Muscle layer of colon (tissue), 2 donors: ENCODE data around the gene VSTM4.

Experiments used
- H3K27ac ChIP-seq: one replicate; pipeline ENCODE4 v1.7.0; 2013; ENCODE audit warnings: low read depth, mild to moderate bottlenecking, low read length, moderate library complexity
- H3K27me3 ChIP-seq, 2 donors: one replicate each; pipeline ENCODE4 v1.7.0; 2013; ENCODE audit warnings: low read length in 2 of 2, mild to moderate bottlenecking in 2 of 2; ENCODE audit not compliant: insufficient read depth in 2 of 2, control insufficient read depth in 1 of 2
- H3K36me3 ChIP-seq: one replicate; pipeline ENCODE4 v1.7.0; 2013; ENCODE audit warnings: mild to moderate bottlenecking, low read length; ENCODE audit not compliant: insufficient read depth
- H3K4me1 ChIP-seq: one replicate; pipeline ENCODE4 v1.7.0; 2013; ENCODE audit warnings: mild to moderate bottlenecking, low read length; ENCODE audit not compliant: insufficient read depth
- H3K4me3 ChIP-seq, 2 donors: one replicate each; pipeline ENCODE4 v1.7.0; 2013; ENCODE audit warnings: low read length in 2 of 2, low read depth in 1 of 2, mild to moderate bottlenecking in 1 of 2, moderate library complexity in 1 of 2
- H3K9ac ChIP-seq: one replicate; pipeline ENCODE4 v1.7.0; 2013; ENCODE audit warnings: low read length
- H3K9me3 ChIP-seq: one replicate; pipeline ENCODE4 v1.7.0; 2013; ENCODE audit warnings: mild to moderate bottlenecking, low read length
- donor health status: abdominal sarcoma.
- donor health status: Adenocarcinoma of cecum.

The VSTM4 gene

DNA sequence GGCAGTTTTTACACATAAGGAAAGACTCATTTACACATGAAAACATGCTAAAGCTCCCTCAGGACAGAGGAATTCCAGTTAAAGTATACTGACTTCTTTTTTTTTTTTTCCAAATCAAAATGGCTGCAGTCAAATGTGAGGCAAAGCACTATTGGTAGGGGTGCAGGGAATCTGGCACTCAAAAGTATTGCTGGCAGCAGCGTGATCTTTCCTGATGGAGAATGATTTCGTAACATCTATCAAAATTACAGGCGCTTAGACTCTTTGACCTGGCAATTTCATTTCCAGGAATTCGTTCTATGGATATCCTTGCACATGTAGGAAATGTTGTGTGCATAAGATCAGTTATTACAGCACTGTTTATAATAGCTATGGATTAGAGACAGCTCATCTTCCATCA, 65.7 kb downstream of the VSTM4 start:
- no peaks in the 10 kb centered on the region for H3K27me3 ChIP-seq
- no peaks in the 10 kb centered on the region for H3K36me3 ChIP-seq
- no peak overlapping the region for H3K4me3 ChIP-seq
- H3K9me3 ChIP-seq: no peaks in the 10 kb centered on the region
- H3K4me1 ChIP-seq: peaks cover 5% of the 10 kb centered on the region
- no peak overlapping the region for H3K27ac ChIP-seq
- no peak overlapping the region for H3K9ac ChIP-seq

- no peak overlapping the region for H3K9ac ChIP-seq
- H3K27ac ChIP-seq: no peak overlapping the region
- no peaks in the 10 kb centered on the region for H3K4me1 ChIP-seq
- H3K27me3 ChIP-seq: no peaks in the 10 kb centered on the region
- H3K36me3 ChIP-seq: no peaks in the 10 kb centered on the region
- no peaks in the 10 kb centered on the region for H3K9me3 ChIP-seq
- H3K4me3 ChIP-seq: no peak overlapping the region
Measured at GRCh38 chr10:49047128-49047639, 68.1 kb downstream of the VSTM4 start.

- Histone ChIP-seq H3K9me3 (no peaks in the 10 kb centered on the region), H3K27ac (no peak overlapping the region), H3K4me1 (no peaks in the 10 kb centered on the region), H3K27me3 (no peaks in the 10 kb centered on the region), H3K9ac (no peak overlapping the region), H3K4me3 (no peak overlapping the region), H3K36me3 (no peaks in the 10 kb centered on the region)
Measured at GRCh38 chr10:49044293-49045193, 70.8 kb downstream of the VSTM4 start.

DNA sequence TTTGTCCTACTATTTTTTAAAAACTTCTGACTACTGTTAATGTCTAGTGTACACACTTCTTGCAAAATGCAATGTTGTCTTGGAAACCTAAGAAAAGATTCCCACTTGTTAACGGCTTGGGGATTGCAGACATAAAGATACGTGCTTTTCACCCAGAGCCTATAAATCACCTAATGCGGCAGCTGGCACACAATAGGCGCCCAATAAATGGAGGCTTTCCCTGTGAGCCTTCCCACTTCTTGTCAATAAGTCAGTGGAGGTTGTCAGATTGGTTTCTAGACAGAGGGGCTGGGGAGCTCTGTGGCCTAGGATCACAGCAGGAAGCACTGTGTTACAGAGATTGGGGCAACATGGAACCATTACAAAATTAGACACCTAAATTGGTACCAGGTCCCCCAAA, 74.7 kb downstream of the VSTM4 start:
- Histone ChIP-seq H3K36me3 (no peaks in the 10 kb centered on the region), H3K4me3 (no peak overlapping the region), H3K27me3 (no peaks in the 10 kb centered on the region), H3K9me3 (no peaks in the 10 kb centered on the region), H3K4me1 (no peaks in the 10 kb centered on the region), H3K27ac (no peak overlapping the region), H3K9ac (no peak overlapping the region)

DNA sequence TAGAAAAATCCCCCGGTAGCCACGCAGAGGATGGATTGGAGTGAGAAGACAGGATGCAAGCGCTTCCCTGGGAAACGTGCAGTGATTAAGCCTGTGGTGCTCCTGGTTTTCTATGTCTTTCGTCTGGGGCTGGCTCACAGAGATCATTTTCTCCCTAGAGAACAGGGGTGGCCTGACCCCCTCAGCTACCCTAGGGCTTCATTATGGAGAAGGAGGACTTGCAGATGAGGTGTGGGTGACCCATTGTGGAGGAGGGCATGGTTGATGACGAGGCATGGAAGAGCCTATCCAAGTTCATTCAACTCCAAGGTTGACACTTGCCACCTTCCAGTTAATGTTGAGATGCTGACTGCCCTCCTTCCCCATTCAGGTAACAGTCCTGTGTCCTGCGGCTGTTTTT, 75.9 kb downstream of the VSTM4 start:
- Histone ChIP-seq H3K9ac (no peak overlapping the region), H3K27me3 (no peaks in the 10 kb centered on the region), H3K27ac (no peak overlapping the region), H3K4me3 (no peak overlapping the region), H3K36me3 (no peaks in the 10 kb centered on the region), H3K4me1 (no peaks in the 10 kb centered on the region), H3K9me3 (no peaks in the 10 kb centered on the region)

DNA sequence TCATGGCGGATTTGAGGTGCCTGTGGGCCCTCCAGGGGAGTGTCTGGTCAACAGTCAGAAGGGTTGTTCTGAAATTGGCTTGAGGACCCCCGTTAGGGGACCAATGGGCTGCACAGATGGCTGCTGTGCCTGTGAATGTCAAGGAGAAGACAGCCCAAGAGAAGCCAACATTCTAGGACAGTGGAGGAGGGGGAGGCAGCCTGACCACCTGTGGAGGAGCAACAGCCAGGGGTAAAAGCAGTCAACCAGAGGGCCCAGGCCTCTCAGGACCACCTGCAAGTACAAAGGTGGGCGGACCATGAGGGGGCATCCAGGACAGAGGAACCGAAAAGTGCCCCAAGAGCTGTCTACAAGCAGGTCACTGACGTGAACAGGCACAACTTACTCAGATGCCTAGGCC, 76.6 kb downstream of the VSTM4 start:
- Histone ChIP-seq H3K27ac (no peak overlapping the region), H3K36me3 (no peaks in the 10 kb centered on the region), H3K4me1 (no peaks in the 10 kb centered on the region), H3K9ac (no peak overlapping the region), H3K4me3 (no peak overlapping the region), H3K27me3 (no peaks in the 10 kb centered on the region), H3K9me3 (no peaks in the 10 kb centered on the region)

- Histone ChIP-seq H3K27me3 (no peaks in the 10 kb centered on the region), H3K9ac (no peak overlapping the region), H3K4me1 (no peaks in the 10 kb centered on the region), H3K9me3 (no peaks in the 10 kb centered on the region), H3K27ac (no peak overlapping the region), H3K36me3 (no peaks in the 10 kb centered on the region), H3K4me3 (no peak overlapping the region)
Measured at GRCh38 chr10:49037187-49037586, 78.1 kb downstream of the VSTM4 start.

DNA sequence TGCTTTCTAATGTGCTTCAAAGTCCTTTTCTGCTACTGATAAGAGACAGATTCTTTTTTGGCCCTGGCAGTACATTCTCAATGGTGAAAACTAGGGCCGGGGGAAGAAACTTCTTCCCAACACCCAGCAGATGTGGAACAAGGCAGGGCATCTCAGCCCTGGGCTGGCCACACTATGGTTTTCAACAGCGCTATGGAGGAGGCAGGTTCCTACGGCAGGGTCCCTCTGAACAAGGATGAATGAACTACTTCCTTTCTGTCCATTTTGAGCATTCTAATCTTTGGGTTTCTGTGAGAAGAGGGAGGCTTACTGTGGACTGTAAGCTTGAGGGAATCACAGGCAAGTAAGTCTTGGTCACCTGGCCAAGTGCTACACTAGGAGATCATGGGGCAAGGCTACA, 78.7 kb downstream of the VSTM4 start:
- no peak overlapping the region for H3K27ac ChIP-seq
- H3K27me3 ChIP-seq: no peaks in the 10 kb centered on the region
- H3K9me3 ChIP-seq: no peaks in the 10 kb centered on the region
- H3K4me3 ChIP-seq: no peak overlapping the region
- H3K36me3 ChIP-seq: no peaks in the 10 kb centered on the region
- no peaks in the 10 kb centered on the region for H3K4me1 ChIP-seq
- H3K9ac ChIP-seq: no peak overlapping the region

GRCh38 chr10:49035920-49036319, 79.4 kb downstream of the VSTM4 start:
- Histone ChIP-seq H3K27ac (no peak overlapping the region), H3K9ac (no peak overlapping the region), H3K9me3 (no peaks in the 10 kb centered on the region), H3K4me3 (no peak overlapping the region), H3K4me1 (no peaks in the 10 kb centered on the region), H3K36me3 (no peaks in the 10 kb centered on the region), H3K27me3 (no peaks in the 10 kb centered on the region)

GRCh38 chr10:49034925-49035324, 80.4 kb downstream of the VSTM4 start:
- no peak overlapping the region for H3K4me3 ChIP-seq
- no peak overlapping the region for H3K27ac ChIP-seq
- no peaks in the 10 kb centered on the region for H3K36me3 ChIP-seq
- H3K27me3 ChIP-seq: no peaks in the 10 kb centered on the region
- H3K9me3 ChIP-seq: no peaks in the 10 kb centered on the region
- no peaks in the 10 kb centered on the region for H3K4me1 ChIP-seq
- no peak overlapping the region for H3K9ac ChIP-seq

DNA sequence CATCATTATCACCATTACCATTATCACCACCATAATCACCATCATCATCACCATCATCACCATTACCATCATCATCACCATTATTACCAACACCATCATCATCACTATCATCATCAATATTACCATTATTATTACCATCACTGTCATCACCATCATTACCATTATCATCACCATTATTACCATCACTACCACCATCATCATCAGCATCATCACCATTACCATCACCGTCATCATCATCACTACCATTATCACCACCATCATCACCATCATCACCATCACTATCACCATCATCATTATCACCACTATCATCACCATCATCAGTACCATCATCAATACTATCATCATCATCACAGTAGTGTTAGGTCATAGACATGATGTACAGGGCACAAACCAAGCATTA, 81.4 kb downstream of the VSTM4 start:
- Histone ChIP-seq H3K9me3 (no peaks in the 10 kb centered on the region), H3K4me3 (no peak overlapping the region), H3K27me3 (no peaks in the 10 kb centered on the region), H3K36me3 (no peaks in the 10 kb centered on the region), H3K9ac (no peak overlapping the region), H3K4me1 (no peaks in the 10 kb centered on the region), H3K27ac (no peak overlapping the region)

GRCh38 chr10:49029666-49030065, 85.7 kb downstream of the VSTM4 start:
- no peak overlapping the region for H3K27ac ChIP-seq
- peaks cover under 1% of the 10 kb centered on the region for H3K4me1 ChIP-seq
- H3K36me3 ChIP-seq: no peaks in the 10 kb centered on the region
- H3K4me3 ChIP-seq: no peak overlapping the region
- H3K9ac ChIP-seq: no peak overlapping the region
- H3K9me3 ChIP-seq: no peaks in the 10 kb centered on the region
- no peaks in the 10 kb centered on the region for H3K27me3 ChIP-seq
